AG10803 (cell line): ENCODE measurements around the gene MICALL2.

Experiments used
- DNase-seq: peaks from one replicate; pipeline ENCODE4 v3.0.0; 2010; ENCODE audit warnings: low read depth
- H3K4me3 ChIP-seq: 2 replicates; pipeline ENCODE4 v1.5.1; 2011; ENCODE audit warnings: mild to moderate bottlenecking, low read length, control low read depth
- TF ChIP-seq, protein P1 (sequence below): conservative IDR thresholded peaks from 2 replicates; pipeline ENCODE4 v1.5.1; 2011; ENCODE audit warnings: mild to moderate bottlenecking, low read length, control low read depth, inconsistent platforms

The MICALL2 gene

DNA sequence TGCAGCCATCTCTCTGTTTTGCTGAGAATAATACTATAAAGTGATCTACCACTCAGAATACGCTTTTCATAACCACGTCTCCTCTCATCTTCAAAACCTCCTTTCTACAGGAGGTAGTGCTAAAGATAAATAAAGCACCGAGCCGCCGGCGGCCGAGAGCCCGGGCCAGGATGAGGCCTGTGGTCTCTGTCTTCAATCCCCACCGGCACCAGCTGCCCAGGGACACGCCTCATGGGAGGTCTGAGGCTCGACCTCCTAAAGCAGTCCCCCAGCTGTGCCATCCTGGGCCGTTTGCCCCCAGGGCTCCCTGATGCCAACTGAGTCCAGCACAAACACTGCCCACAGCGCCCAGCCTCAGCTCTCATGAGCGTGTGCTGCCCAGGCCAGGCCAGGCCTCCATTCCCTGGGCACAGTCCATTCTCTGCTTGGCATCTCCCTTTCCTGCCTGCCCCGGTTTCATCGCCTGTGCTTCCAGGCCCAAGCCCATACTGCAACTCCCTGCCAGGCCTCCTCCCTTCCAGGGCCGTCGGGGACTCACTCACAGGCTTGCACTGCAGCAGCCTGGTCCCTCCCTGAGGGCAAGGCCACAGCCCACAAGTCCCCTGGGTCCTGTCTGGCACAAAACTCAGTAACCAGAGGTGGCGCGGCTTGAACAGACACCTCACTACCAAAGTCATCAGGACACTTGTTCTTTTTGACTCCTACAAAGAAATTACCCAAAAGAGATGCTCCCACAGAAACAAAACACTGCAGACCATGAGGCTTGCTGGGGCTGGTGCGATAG is 42.4 kb upstream of the MICALL2 start:
- H3K4me3 ChIP-seq, result no peak overlapping the region
- TF ChIP-seq, protein P1, sequence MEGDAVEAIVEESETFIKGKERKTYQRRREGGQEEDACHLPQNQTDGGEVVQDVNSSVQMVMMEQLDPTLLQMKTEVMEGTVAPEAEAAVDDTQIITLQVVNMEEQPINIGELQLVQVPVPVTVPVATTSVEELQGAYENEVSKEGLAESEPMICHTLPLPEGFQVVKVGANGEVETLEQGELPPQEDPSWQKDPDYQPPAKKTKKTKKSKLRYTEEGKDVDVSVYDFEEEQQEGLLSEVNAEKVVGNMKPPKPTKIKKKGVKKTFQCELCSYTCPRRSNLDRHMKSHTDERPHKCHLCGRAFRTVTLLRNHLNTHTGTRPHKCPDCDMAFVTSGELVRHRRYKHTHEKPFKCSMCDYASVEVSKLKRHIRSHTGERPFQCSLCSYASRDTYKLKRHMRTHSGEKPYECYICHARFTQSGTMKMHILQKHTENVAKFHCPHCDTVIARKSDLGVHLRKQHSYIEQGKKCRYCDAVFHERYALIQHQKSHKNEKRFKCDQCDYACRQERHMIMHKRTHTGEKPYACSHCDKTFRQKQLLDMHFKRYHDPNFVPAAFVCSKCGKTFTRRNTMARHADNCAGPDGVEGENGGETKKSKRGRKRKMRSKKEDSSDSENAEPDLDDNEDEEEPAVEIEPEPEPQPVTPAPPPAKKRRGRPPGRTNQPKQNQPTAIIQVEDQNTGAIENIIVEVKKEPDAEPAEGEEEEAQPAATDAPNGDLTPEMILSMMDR, result no peak
- no peak for DNase-seq

- TF ChIP-seq, protein P1, result no peak
- DNase-seq, result no peak
- H3K4me3 ChIP-seq, result no peak overlapping the region
These were observed 41.0 kb upstream of the MICALL2 start for GRCh38 chr7:1500064-1500807.

DNA sequence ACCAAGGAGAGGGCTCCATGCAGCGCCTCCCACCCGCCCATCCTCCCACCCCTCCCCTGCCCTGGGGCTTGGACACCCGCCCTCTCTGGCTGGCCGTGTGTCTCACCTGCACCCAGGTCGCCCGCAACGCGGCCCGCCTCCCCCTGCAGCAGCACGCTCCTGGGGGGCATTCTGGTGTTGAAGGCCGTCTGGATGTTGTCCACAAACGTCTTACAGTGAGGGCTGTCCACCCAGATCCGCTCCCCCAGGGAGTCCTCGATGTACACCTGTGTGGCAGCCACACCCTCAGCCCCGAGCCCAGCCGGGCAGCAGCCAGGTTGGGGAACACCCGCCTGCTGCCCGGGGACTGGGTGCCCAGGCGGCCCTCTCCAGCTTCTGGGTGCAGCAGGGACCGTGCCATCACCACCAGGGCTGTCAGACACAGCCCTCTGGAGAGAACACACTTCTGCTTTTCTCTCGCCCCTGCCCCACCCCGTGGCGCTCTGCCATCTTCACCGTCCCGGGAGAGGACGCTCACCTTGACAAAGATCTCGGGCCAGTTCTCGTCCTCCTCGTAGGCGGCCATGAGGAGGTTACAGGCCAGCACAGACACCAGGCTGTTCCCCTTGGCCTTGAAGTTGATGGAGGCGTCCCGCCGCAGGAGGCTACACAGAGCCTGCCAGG is 40.2 kb upstream of the MICALL2 start:
- TF ChIP-seq, protein P1, result no peak
- no peak for DNase-seq
- no peak overlapping the region for H3K4me3 ChIP-seq

- DNase-seq, result no peak
- no peak overlapping the region for H3K4me3 ChIP-seq
These were observed 39.4 kb upstream of the MICALL2 start for GRCh38 chr7:1498370-1499305.

DNA sequence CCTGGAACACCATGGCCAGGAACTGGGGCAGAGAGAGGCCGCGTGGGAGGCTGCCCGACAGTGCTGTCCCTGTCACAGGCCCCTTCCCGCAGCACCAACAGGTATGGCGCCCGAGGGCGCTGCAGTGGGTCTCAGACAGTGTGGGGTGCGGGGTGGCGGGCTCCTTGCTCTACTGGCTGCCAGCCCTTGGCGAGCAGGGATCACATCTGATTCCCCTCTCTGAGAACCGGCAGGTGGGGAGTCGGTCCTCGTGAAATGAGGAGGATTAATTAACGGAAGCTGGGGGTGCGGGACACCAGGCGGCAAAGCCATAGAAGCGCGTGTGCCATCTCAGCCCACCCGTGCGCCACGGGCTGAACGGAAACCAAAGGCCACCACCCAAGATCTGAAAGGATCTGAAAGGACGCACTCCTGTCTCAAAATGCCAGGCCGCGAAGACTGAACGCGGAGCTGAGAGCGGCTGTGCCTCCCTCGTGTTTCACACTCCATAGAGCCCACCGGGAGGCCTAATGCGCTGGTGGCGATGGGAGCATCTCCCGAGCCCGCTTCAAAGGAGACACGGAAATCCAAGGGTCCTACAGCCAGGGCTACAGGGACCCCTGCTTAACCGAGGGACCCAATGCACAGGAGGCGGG is 38.1 kb upstream of the MICALL2 start:
- no peak for DNase-seq
- TF ChIP-seq, protein P1, result no peak
- no peak overlapping the region for H3K4me3 ChIP-seq

More at GRCh38 chr7:1498370-1499305, 39.4 kb upstream of the MICALL2 start:
- TF ChIP-seq, protein P1, result no peak
